Stimulated activated CD4-positive, alpha-beta T cell treated with anti-CD3 and anti-CD28 coated beads, Interleukin-4, amount 100 ng/mL, for 48 hours (primary cell): ENCODE measurements around the gene CEP250.

Source experiments
- DNase-seq, 2 donors: peaks; one replicate each; pipeline ENCODE4 v3.0.0-alpha.2; 2020; ENCODE audit warnings: low read depth in 2 of 2

The CEP250 gene

DNA sequence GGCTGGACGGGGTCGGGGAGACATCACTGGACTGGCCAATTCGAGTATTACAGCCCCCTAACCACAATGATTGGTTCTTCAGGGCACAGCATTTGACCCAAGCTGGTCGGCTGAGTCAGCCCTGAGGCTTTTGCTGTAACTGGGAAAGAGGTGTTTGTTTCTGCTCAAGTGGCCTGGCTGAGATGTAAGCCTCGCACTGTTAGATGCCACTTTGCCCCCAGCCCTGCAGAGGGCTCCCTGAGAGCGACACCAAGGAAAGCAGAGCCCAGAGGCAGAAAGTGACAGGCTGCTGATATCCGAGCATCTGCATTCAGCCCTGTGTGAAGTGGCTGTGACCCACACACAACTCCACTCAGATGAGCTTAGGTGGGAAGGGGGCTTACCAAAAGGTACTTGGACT is 105.9 kb downstream of the CEP250 start:
- no peak for DNase-seq

DNA sequence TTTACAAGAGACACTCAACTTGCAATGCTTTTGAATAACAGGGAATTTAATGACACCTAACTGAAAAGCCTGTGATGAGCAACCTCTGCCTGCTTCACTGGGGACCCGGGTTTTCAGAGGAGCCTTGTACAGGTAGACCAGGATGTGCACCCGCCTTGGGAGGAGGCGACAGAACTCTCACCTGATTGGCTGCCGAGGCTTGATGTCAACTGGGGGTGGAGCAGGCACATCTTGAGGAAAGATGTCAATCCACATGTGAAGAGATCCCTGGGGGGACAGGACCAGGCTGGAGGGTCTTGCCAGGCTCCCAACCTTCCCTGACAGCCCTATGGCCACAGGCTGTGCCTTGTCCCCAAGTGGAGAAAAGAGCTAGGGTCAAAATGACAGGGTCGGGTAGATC is 106.3 kb downstream of the CEP250 start:
- no peak for DNase-seq

DNA sequence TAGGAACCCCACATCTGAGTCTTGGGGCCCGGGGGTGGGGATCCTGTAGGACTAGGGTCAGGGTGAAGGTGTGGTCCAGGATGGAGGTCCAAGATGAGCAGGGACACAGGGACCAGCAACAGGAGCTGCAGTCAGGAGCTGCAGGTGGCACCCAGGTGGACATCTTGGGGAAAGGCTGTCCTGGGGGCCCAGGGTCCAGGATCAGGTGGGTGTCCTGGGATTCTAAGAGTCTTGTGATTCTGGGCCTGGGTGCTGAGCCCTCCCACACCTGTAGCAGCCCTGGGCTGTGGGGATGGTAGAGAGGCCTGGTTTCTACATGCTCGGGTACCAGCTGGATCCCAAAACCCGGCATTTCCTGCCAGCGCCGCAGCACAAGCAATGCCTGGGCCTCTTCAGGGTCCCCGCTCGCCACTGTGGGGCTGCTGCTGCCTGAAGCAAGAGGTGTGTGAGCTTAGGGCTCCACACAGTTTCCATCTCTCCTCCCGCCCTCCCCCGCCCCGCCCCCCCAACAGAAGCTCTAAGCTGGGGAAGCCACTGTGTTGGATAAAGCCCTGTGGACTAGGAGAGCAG is 107.2 kb downstream of the CEP250 start:
- no peak for DNase-seq

DNA sequence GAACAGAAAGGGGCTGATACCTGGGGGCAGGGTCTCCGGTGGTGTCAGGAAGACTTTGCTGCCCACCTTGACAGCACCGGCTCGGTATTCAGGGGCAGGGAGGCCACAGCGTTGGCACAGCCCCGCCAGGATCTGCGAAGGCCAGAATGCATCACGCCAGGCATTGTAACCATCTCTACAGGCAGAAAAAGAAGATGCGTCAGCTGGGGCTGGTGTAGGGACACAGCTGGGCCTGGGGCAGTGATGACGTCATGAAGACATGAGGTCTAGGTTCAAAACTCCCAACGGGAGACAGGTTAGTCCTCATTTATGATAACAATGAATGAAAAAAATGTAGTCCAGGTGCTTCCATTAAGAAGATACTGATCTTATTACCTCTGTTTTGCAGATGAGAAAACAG is 108.4 kb downstream of the CEP250 start:
- no peak for DNase-seq

DNA sequence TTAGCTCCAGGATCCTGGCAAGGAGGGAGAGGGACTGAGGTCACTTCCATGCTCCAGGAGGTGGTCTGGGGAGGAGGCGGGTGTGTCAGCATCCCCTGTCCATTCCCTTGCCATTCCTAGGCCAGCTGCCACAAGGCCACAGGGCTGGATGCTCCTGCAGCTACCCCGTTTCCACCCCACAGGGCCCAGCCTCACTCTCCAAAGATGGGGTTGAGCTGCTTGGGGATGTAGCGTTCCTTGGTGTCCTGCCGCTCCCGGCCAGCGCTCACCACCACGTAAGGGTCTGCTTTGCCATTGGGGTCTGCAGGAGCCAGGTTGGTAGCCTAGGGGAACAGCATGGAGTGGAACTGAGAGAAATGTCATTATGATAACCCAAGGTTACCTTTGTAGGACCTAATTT is 109.5 kb downstream of the CEP250 start:
- no peak for DNase-seq

DNA sequence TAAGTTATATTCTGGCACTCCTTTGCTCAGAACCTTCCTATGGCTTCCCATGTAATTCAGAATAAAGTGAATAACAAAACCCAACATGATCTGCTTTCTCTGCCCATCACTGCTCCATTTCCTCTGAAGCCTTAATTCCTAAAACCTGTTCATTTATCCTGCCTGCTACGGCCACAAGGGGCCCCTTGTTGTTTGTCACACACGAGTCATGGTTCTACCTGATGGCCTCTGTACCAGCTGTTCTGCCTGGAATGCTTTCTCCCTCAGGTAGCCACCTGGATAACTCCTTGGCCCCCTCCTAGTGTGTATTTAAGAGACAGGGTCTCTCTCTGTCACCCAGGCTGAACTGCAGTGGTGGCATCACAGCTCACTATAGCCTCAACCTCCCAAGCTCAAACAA is 113.2 kb downstream of the CEP250 start:
- no peak for DNase-seq
